ENCODE measurements around the gene ASXL1. TPM values are rescaled to one million over a fixed set of nuclear protein-coding genes. Genes with fewer than 3 reads are reported as not detected.
"Not testable (repeated sequence)": the region's sequence is repeated elsewhere in the genome, so short reads cannot be mapped to it uniquely, and the experiment has no call there.

The ASXL1 gene
- total RNA-seq, 1 experiment from 2014 or later: 74.9 TPM

DNA sequence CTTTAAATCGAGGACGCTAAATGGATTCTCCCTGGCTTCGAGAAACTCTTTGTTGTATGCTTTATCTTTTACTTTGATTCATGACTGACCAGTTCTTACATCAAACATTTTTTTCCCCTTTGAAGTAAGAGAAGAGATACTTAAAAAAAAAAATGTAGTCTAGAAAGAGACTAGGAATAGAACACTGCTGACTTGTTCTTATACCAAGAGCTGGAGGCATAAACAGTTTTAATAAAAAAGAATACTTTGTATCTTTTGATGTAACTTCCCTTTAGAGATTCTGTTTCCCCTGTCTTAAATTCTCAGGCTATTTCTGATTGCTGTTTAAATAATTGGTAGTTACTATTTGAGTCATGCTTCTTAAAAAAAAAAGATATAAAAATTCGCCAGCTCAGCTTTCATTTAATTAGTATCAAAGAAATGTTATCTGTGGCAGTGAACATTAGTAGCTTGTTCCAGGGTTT lies 4.8 kb downstream of the ASXL1 start:
- DNase-seq (ENCODE audit: low spot score): no peak

DNA sequence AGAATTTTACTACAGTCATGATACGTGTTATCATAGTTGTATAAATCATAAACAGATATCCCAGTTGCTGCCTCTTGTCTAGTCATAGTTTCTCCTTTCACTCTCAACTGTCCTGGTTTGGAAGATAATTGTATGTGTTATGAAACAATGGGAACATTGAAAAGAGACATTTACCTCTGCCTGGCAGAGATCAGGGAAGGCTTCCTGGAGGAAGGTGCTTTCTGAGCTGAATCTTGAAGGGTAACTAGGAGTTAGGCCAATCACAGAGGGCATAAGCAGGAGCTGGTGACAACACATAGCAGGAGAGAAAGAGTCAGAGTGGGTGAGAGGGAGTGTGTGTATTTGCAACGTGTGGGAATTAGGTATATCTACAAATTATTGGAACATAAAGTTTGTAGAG lies 5.4 kb downstream of the ASXL1 start:
- no peak for DNase-seq (ENCODE audit: low spot score)

DNA sequence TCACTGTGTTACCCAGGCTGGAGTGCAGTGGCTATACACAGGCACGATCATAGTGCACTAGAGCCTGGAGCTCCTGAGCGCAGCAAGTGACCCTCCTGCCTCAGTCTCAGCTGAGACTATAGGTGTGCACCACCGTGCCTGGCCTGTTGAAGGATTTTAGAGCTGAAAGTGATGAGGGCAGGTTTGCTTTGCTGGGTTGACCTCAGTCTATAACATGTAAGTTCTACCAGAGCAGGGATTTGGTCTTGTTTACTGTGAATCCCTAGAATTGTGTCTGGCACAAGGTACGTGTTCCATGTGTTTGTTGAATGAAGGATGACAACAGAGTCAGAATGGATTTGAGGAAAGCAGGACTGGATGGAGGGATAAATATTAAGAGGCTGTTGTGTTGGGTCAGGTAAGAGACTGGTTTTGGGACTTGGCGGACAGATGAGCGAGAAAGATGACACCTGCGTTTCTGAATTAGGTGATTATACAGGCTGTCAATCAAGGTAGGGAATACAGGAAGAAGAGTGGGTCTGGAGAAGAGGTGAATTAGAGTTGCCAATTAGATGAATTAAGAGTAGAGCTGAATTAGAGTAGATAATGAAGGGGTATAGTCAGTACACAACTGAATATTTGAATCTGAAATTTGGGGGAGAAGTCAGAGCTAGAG lies 6.5 kb downstream of the ASXL1 start:
- DNase-seq (ENCODE audit: low spot score): no peak

DNA sequence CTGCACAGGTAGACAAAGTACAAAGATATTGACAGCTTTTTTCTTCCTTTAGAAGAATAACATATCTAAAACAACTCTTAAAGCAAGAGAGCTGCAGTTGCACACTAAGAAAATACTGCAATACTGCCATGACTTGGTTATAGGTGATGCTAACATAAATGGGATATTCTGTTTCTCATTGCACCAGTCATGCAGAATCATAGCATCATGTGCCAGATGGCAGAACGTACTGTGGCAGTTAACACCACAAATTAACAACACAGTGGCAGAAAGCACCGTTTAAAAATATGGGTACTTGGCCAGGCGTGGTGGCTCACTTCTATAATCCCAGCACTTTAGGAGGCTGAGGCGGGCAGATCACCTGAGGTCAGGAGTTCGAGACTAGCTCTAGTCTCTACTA lies 7.4 kb downstream of the ASXL1 start:
- no peak for DNase-seq (ENCODE audit: low spot score)

DNA sequence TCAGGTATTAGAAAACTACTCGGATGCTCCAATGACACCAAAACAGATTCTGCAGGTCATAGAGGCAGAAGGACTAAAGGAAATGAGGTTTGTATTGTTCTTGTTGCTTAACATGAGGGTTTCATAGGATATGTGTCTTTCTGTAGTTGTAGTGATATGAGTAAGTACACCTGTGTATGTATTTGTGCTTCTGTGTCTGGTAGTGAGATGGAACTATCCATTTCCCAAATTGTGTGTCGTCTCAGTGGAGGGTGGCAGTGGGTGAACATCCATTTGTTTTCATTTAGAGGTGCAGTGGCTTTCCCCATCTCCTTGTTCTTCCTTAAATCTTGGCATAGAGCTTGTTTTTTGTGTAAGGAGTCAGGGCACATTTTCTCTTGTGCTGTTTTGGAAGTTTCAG lies 8.2 kb downstream of the ASXL1 start:
- no peak for DNase-seq (ENCODE audit: low spot score)

DNA sequence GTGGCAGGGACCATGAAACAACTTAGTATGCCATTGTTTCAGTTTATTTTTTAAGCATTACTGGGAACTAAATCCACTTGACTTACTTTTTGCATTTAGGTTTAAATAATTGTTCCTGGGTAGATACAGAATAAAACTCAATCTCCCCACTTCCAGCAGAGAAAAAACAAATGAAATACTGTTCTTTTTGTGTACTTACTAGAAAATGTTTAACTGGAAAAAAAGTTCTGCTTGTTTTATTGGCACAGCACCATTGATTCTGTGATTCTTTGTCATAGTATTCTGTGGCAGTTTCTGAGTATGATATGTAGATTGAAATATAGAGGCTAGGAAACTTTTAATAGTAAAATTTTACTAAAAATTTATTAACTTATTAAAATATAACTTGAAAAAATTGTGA lies 10.2 kb downstream of the ASXL1 start:
- no peak for DNase-seq (ENCODE audit: low spot score)

DNA sequence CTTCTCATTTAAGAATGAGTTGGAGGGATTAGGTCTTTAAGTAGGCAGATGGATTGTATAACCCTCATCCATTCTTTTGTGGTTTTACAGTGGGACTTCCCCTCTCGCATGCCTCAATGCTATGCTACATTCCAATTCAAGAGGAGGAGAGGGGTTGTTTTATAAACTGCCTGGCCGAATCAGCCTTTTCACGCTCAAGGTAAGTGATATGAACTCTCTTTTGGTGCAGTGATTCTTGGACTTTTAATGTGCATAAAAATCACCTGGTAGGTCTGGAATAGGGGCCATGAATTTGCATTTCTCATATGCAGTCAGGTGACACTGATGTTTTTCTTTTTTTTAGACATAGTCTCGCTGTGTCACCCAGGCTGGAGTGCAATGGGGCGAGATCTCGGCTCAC lies 10.8 kb downstream of the ASXL1 start:
- DNase-seq (ENCODE audit: low spot score): no peak

DNA sequence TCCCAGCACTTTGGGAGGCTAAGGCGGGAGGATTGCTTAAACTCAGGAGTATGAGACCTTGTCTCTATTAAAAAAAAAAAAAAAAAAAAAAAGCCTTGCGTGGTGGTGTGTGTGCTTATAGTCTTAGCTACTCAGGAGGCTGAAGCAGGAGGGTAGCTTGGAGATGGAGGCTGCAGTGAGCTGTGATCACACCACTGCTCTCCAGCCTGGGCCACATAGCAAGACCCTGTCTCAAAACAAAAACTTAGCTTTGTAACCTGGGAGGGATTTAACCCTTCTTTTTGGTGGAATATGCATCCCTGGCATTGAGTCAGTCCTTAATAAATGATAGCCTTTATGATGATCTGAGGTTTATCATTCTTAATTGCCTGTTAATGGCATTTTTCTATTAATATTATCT lies 12.8 kb downstream of the ASXL1 start:
- no peak for DNase-seq (ENCODE audit: low spot score)

DNA sequence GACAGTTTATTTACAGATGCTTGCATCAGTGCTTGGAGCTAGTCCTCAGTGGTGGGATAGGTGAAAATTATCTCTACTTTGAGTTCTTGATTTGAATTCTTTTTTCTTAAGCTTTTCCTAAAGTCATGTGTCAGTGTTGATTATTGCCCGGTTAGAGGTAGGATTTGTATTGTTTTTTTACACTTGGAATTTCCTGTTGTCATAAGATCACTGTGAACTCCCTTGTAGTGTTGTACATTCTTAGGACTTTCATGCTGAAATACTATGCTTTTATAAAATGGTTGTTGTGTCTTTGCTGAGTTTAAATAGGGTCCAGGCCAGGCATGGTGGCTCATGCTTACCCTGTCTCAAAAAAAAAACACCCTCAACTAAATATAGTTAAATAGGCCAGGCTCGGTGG lies 20.3 kb downstream of the ASXL1 start:
- no peak for DNase-seq (ENCODE audit: low spot score)

DNA sequence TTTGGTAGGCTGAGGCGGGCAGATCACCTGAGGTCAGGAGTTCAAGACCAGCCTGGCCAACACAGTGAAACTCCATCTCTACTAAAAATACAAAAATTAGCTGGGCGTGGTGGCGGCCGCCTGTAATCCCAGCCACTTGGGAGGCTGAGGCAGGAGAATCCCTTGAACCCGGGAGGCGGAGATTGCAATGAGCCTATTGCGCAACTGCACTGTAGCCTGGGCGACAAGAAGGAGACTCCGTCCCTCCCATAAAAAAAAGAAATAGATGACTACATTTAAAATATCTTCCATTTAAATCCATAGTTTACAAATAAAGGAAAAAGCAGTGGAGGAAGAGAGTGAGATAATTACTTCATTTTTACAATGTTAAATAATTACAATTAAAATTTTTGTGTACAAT lies 21.9 kb downstream of the ASXL1 start:
- DNase-seq (ENCODE audit: low spot score): not testable (repeated sequence)

DNA sequence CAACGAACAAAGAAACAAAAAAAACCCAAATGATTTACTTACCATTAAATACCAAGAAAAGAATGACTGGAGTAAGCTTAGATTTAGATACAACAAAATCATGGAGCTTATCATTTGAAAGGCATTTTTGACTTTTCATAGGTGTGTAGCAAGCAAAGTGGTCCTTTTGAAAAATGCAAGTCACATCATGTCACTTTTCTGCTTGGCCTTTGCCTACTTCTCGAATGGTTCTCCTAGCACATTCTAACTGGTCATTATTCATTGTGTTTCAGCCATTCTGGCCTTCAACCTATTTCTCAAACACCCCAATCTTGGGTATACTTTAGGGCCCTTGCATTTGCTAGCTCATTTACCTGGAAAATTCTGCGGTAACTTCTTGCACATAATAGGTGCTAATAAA lies 22.6 kb downstream of the ASXL1 start:
- no peak for DNase-seq (ENCODE audit: low spot score)

DNA sequence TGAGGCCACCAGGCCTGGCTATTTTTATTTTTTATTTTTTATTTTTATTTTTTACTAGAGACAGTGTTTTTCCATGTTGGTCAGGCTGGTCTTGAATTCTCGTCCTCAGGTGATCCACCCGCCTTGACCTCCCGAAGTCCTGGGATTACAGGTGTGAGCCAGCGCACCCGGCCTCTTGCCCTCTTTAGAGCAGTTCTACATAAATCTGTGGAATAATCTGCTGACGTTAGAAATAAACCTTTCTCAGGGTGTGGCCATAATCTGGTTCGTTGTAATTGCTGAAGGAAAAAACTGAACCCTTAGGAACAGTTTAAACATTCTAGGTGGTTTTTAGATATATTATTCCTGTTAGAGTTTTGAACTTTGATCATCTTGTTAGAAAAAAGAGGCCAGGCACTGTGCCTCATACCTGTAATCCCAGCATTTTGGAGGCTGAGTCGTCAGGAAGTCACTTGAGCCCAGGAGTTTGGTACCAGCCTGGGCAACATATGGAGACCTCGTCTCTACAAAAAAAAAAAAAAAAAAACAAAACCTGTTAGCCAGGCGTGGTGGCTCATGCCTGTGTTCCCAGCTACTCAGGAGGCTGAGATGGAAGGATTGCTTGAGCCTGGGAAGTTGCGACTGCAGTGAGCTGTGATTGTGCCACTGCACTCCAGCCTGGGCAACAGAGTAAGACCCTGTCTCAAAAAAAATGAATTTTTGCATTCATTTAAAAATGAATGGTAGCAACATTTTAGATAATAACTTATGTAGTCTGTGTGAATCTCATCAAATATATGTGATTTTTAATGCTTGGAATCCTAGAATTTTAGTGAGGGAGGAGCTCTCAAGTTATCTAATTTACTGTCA lies 24.2 kb downstream of the ASXL1 start:
- DNase-seq (ENCODE audit: low spot score): no peak

DNA sequence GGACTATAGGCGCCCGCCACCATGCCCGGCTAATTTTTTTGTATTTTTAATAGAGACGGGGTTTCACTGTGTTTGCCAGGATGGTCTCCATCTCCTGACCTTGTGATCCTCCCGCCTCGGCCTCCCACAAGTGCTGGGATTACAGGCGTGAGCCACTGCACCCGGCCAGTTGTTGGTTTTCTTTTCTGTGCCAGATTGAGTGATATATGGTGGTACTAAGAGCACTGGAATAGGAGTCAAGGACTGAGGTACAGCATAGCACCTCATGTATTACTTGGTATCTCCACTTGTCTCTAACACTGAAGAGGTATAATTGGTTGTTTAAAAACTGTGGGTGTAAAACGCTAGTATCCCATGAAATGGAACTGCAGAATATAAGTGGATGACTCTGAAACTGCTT lies 25.3 kb downstream of the ASXL1 start:
- not testable (repeated sequence) for DNase-seq (ENCODE audit: low spot score)

DNA sequence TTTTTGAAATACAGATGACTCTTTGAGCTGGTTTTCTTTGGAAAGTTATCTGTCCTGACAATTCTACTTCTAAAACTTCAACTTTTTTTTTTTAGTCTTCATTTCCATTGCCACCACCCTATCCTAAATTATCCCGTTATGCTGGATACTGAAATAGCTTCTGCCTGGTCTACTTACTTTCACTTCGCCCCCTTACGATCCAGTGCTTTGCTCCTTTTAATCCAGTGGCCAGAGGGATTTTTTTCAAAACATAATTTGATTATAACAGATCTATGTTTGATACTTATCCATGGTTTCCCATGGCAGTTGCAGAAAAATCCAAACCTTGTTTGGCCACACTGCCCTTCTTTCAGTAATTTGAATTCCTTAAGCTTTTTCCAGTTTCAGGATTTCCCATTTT lies 27.4 kb downstream of the ASXL1 start:
- no peak for DNase-seq (ENCODE audit: low spot score)

DNA sequence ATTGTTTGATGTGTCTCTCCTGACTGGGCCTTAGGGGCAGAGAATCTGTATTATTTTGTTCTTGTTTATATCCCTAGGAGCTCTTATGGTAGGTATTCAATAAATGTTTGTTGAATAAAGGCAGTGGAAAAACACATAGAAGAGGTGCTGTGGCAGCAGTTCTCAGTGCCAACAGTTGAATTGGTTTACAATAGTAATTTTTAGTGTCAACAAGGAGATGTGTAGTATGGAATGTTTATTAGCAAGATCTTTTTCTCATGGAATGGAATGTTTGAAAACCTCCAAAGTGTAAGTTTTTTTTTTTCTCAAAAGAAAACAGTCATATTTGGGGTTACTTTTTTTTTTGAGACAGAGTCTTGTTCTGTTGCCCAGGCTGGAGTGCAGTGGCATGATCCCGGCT lies 28.0 kb downstream of the ASXL1 start:
- DNase-seq (ENCODE audit: low spot score): no peak

DNA sequence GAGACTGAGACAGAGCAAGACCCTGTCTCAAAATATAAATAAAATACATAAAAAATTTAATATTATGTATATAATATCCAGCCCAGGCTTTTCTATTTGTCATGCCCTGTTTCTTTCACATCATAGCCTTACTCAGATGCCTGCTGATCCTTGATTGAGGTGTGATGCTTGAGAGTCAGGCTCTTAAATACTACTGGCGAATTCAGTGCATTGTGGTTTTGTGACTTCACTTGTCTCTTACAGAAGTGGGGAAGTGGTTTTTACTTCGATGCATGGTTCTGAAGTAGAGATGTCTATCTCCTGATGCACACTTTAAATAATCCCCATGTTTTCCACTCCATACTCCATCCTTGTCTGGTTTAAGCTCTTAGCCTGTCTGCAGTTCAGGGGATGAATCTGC lies 29.1 kb downstream of the ASXL1 start:
- no peak for DNase-seq (ENCODE audit: low spot score)

DNA sequence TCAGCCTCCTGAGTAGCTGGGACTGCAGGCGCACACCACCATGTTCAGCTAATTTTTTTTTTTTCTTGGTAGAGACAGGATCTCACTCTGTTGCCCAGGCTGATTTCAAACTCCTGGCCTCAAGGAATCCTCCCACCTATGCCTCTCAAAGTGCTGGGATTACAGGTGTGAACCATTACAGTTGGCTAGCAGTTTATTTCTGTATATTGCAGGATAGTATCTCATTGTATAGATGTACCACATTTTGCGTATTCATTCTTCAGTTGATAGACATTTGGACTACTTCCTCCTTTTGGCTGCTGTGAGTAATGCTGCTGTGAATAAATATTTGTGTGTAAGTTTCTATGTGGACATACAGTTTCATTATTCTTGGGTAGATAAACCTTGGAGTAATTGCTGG lies 32.9 kb downstream of the ASXL1 start:
- no peak for DNase-seq (ENCODE audit: low spot score)

DNA sequence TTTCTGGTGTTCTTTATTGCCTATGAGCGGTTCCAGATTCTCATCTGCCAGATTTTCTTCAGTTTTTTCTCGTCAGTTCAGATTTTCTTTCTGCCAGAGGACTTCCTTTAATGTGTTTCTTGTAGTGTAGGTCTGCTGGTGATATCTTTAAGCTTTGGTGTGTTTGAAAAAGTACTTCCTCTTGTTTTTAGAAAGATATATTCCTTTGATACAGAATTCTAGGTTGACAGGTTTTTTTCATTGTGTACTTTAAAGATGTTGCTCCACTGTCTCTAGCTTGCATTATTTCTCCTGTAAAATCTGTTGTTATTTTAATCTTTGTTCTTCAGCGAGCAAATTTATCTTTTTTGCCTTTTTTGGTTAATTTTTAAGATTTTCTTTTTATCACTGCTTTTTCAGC lies 36.9 kb downstream of the ASXL1 start:
- DNase-seq (ENCODE audit: low spot score): no peak

DNA sequence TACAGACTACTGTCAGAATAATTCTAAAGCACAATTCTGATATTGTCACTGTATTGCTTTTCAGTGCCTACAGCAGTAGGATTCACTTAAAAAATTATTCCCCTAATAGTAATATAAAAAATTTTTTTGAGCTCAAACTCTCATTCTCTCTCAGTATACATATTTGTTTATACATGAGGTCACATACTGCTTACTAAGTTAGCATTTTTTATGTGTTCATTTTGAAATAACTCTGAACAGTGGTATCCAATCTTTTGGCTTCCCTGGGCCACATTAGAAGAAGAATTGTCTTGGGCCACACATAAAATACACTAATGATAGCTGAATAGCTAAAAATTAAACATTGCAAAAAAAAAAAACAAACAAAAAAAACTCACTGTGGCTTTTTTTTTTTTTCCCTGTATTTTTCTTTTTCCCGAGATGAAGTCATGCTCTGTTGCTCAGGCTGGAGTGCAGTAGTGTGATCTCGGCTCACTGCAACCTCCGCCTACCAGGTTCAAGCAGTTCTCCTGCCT lies 38.6 kb downstream of the ASXL1 start:
- DNase-seq (ENCODE audit: low spot score): no peak

DNA sequence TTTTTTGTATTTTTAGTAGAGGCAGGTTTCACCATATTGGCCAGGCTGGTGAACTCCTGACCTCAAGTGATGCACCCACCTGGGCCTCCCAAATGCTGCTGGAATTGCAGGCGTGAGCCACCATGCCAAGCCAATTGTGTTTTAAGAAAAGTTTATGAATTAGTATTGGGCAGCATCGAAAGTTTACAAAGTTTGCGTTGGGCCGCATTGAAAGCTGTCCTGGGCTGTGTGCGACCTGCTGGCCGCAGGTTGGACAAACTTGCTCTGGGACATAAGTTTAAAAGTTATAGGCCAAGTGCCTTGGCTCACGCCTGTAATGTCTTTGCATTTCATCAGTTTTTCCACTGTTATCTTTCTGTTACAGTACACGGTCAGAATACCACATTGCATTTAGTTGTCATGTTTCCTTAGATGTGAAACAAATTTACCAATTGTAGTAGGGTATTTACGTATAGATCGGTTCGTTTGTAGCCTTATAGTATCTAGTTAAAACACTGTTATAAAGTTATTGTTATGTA lies 39.5 kb downstream of the ASXL1 start:
- DNase-seq (ENCODE audit: low spot score): no peak

DNA sequence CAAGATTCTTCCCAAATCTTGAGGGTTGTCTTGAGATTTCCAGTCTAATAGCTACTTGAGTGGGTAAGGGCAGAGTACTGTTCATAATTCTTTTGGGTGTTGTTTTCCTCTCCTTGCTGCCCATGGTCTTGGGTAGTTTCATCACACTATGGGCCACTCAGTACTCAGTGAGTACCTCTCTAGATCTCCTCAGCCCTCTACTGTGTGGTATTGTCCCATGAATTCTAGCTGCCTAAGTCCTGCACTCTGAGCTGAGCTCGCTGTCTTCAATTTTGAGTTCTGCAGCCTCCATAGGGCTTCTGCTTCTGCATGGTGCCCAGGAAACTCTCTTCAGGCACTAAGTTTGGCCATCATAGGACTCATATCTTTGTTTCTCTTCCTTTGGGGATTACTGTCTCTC lies 42.3 kb downstream of the ASXL1 start:
- no peak for DNase-seq (ENCODE audit: low spot score)

DNA sequence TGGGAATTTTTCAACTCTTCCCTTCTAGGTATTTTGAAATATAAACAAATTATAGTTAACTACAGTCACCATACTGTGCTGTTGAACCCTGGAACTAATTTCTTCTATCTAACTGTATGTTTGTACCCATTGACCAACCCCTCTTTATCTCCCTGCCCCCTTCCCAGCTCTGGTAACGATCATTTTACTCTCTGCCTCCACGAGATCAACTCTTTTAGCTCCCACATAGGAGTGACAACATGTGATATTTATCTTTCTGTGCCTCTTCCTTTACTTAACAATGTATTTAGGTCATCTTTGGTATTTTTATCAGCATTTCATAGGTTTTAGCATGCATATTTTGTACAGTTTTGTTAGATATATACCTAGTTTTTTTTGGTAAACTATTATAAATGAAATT lies 45.9 kb downstream of the ASXL1 start:
- DNase-seq (ENCODE audit: low spot score): no peak

DNA sequence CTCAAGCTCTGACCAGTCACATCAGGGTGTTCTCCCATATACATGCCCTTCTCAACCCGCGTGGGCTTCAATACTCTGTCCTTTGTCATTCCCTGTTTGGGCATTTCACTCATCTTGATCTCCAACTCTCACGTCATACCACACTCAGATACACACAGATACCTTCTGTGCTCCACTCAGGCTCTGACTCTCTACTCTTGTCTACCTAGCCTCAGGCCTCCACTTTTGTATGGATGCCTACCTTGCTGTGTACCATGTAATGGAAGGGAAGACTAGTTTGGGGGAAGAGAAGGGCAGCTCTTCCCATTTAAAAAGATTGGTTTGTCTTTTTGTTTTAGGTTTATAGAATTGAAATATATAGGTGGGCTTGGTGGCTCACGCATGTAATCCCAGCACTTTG lies 48.6 kb downstream of the ASXL1 start:
- no peak for DNase-seq (ENCODE audit: low spot score)
